ENCODE results near the gene TOR2A. TPM values are rescaled to one million over a fixed set of nuclear protein-coding genes. Genes with fewer than 3 reads are reported as not detected.

TOR2A gene
- total RNA-seq, 1 donor from 2014 or later: 27.5 TPM

GRCh38 chr9:127682351-127683136, 52.5 kb downstream of the TOR2A start:
- no peak overlapping the region for H3K4me3 Mint-ChIP-seq (ENCODE audit: unreplicated experiment)
- no peak overlapping the region for H3K27ac Mint-ChIP-seq (ENCODE audit: unreplicated experiment)
- DNase-seq: no peak
- peaks cover 2% of the 10 kb centered on the region for H3K36me3 Mint-ChIP-seq (ENCODE audit: unreplicated experiment)
- peaks cover 2% of the 10 kb centered on the region for H3K27me3 Mint-ChIP-seq (ENCODE audit: unreplicated experiment)
- H3K4me1 Mint-ChIP-seq (ENCODE audit: low read depth, unreplicated experiment): peaks cover 2% of the 10 kb centered on the region
- TF ChIP-seq CTCF (IDR thresholded peaks at IDR 0.05; ENCODE audit: partially characterized antibody, unreplicated experiment): no peak
- H3K9me3 Mint-ChIP-seq (ENCODE audit: unreplicated experiment): peaks cover 6% of the 10 kb centered on the region

Other genes starting within 250 kb of the TOR2A start
- gene STXBP1, start 123.0 kb downstream of the TOR2A start, total RNA-seq (ENCODE audit: unreplicated experiment): 402 TPM
- 0.61 TPM for gene CFAP157, start 28.3 kb downstream of the TOR2A start, total RNA-seq (ENCODE audit: unreplicated experiment)
- gene PTRH1, start 19.6 kb downstream of the TOR2A start, total RNA-seq (ENCODE audit: unreplicated experiment): 10.1 TPM
- gene TTC16, start 19.2 kb downstream of the TOR2A start, total RNA-seq (ENCODE audit: unreplicated experiment): not detected
- 71.7 TPM for gene SH2D3C, start 43.4 kb upstream of the TOR2A start, total RNA-seq (ENCODE audit: unreplicated experiment)
- 83.9 TPM for gene CDK9, start 50.7 kb upstream of the TOR2A start, total RNA-seq (ENCODE audit: unreplicated experiment)
- 44.2 TPM for gene FPGS, start 67.6 kb upstream of the TOR2A start, total RNA-seq (ENCODE audit: unreplicated experiment)
- gene ENG, start 119.4 kb upstream of the TOR2A start, total RNA-seq (ENCODE audit: unreplicated experiment): not detected
- 121 TPM for gene AK1, start 142.4 kb upstream of the TOR2A start, total RNA-seq (ENCODE audit: unreplicated experiment)
- 26.1 TPM for gene ST6GALNAC6, start 164.3 kb upstream of the TOR2A start, total RNA-seq (ENCODE audit: unreplicated experiment)
- 15.8 TPM for gene ST6GALNAC4, start 181.7 kb upstream of the TOR2A start, total RNA-seq (ENCODE audit: unreplicated experiment)
- 11.9 TPM for gene PIP5KL1, start 195.5 kb upstream of the TOR2A start, total RNA-seq (ENCODE audit: unreplicated experiment)
- gene DPM2, start 202.6 kb upstream of the TOR2A start, total RNA-seq (ENCODE audit: unreplicated experiment): 35.3 TPM
- 15.8 TPM for gene EEIG1, start 245.7 kb upstream of the TOR2A start, total RNA-seq (ENCODE audit: unreplicated experiment)